WTC11 (cell line): Measurements from ENCODE around the gene ANAPC4. TPM values are rescaled to one million over a fixed set of nuclear protein-coding genes. Genes with fewer than 3 reads are reported as not detected.

Experiments
- ATAC-seq: fragments of 200-7000 bp; cut with Tn5 transposase; 2 replicates; pipeline ENCODE4 v1.10.0; 2021; ENCODE audit warnings: mild to moderate bottlenecking, moderate library complexity
- CTCF ChIA-PET: fragments of 300-600 bp; sonication (Branson Sonifier 250); formaldehyde crosslinking; loops from one replicate; lab custom pipeline; 2021; ENCODE audit warnings: antibody characterized with exemption; lab: Charles Lee
- POLR2A ChIA-PET: fragments of 350-600 bp; sonication (Branson Sonifier 250); formaldehyde crosslinking; loops from one replicate; lab custom pipeline; 2021; ENCODE audit warnings: antibody characterized with exemption; lab: Charles Lee
- DNase-seq: peaks from one replicate; pipeline ENCODE4 v3.0.0; 2021; ENCODE audit warnings: low spot score
- H3K27ac Mint-ChIP-seq: 2 replicates; pipeline ENCODE4 v1.8.0; 2021; ENCODE audit warnings: mixed read lengths
- H3K27me3 Mint-ChIP-seq: 2 replicates; pipeline ENCODE4 v1.8.0; 2021; ENCODE audit warnings: low read depth, mild to moderate bottlenecking, moderate library complexity, mixed read lengths
- H3K36me3 Mint-ChIP-seq: 2 replicates; pipeline ENCODE4 v1.8.0; 2021; ENCODE audit warnings: mixed read lengths
- H3K4me1 Mint-ChIP-seq: 2 replicates; pipeline ENCODE4 v1.8.0; 2022; ENCODE audit warnings: mixed read lengths
- H3K4me3 Mint-ChIP-seq: 2 replicates; pipeline ENCODE4 v1.8.0; 2021; ENCODE audit warnings: mild to moderate bottlenecking, moderate library complexity, mixed read lengths
- H3K9me3 Mint-ChIP-seq: 2 replicates; pipeline ENCODE4 v1.8.0; 2021; ENCODE audit warnings: mixed read lengths
- AFF4 ChIP-seq: sonication (generic); formaldehyde crosslinking; IDR thresholded peaks from 2 replicates; pipeline ENCODE4 v1.8.1; 2023; ENCODE audit warnings: mild to moderate bottlenecking, missing genetic modification reagents, borderline replicate concordance
- AR ChIP-seq: fragments of 250-450 bp; sonication (Bioruptor Pico); IDR thresholded peaks from 2 replicates; pipeline ENCODE4 v1.9.0; 2021; ENCODE audit warnings: mild to moderate bottlenecking
- E2F1 ChIP-seq: sonication (generic); formaldehyde crosslinking; IDR thresholded peaks from 2 replicates; pipeline ENCODE4 v1.8.0; 2022; ENCODE audit warnings: mild to moderate bottlenecking, missing genetic modification reagents
- E2F4 ChIP-seq: sonication (generic); formaldehyde crosslinking; IDR thresholded peaks from 2 replicates; pipeline ENCODE4 v1.8.1; 2022; ENCODE audit warnings: low read depth, mild to moderate bottlenecking, moderate library complexity, missing genetic modification reagents, borderline replicate concordance
- IRF2 ChIP-seq: sonication (generic); formaldehyde crosslinking; IDR thresholded peaks from 2 replicates; pipeline ENCODE4 v1.8.0; 2022; ENCODE audit warnings: low read depth, missing genetic modification reagents, borderline replicate concordance
- MYBL2 ChIP-seq: sonication (generic); formaldehyde crosslinking; IDR thresholded peaks from 2 replicates; pipeline ENCODE4 v1.8.1; 2023; ENCODE audit warnings: mild to moderate bottlenecking, moderate library complexity, missing genetic modification reagents
- PRRX2 ChIP-seq: fragments of 250-450 bp; sonication (Bioruptor Pico); IDR thresholded peaks from 2 replicates; pipeline ENCODE4 v1.8.0; 2021; ENCODE audit warnings: mild to moderate bottlenecking
- SP1 ChIP-seq: sonication (generic); formaldehyde crosslinking; conservative IDR thresholded peaks from 2 replicates; pipeline ENCODE4 v1.8.1; 2022; ENCODE audit warnings: missing genetic modification reagents
- ZNF425 ChIP-seq: fragments of 250-450 bp; sonication (Bioruptor Pico); conservative IDR thresholded peaks from 2 replicates; pipeline ENCODE4 v1.9.0; 2021; ENCODE audit warnings: mild to moderate bottlenecking
- total RNA-seq: library from RNA; stranded (reverse); gene quantifications from 3 replicates; pipeline ENCODE4 v1.2.3, GENCODE V29; 2021

The ANAPC4 gene
- total RNA-seq, 1 experiment from 2014 or later: 40.5 TPM

GRCh38 chr4:25454476-25454875, 77.4 kb downstream of the ANAPC4 start:
- peaks cover 9% of the 10 kb centered on the region for H3K9me3 Mint-ChIP-seq
- no peak for DNase-seq
- ATAC-seq: no peak
- H3K4me1 Mint-ChIP-seq: peaks cover 13% of the 10 kb centered on the region
- no peak for TF ChIP-seq MYBL2 (CRISPR knock-in tag)
- peaks cover 3% of the 10 kb centered on the region; the same call in 1 of the 2 replicates for H3K27me3 Mint-ChIP-seq
- POLR2A ChIA-PET: no interaction called here
- CTCF ChIA-PET: no interaction called here
- H3K36me3 Mint-ChIP-seq: no peaks in the 10 kb centered on the region
- H3K4me3 Mint-ChIP-seq: no peak overlapping the region
- no peak overlapping the region for H3K27ac Mint-ChIP-seq

GRCh38 chr4:25457053-25457715, 80.1 kb downstream of the ANAPC4 start:
- no peaks in the 10 kb centered on the region for H3K27me3 Mint-ChIP-seq
- ATAC-seq (no peak), DNase-seq (no peak)
- ChIA-PET CTCF (interaction anchor here (3.6 kb wide), 1 partner anchor 17 kb away, joined by 15 read pairs; no protein-coding TSS in a partner anchor), POLR2A (no interaction called here)
- H3K27ac Mint-ChIP-seq: no peak overlapping the region
- TF ChIP-seq SP1 (CRISPR knock-in tag): no peak
- TF ChIP-seq ZNF425 (CRISPR knock-in tag): no peak
- TF ChIP-seq E2F4 (CRISPR knock-in tag): no peak
- no peak for TF ChIP-seq E2F1 (CRISPR knock-in tag)
- TF ChIP-seq PRRX2: no peak
- H3K36me3 Mint-ChIP-seq: no peaks in the 10 kb centered on the region
- peaks cover 3% of the 10 kb centered on the region; the same call in 1 of the 2 replicates for H3K4me1 Mint-ChIP-seq
- H3K4me3 Mint-ChIP-seq: no peak overlapping the region
- H3K9me3 Mint-ChIP-seq: peaks cover 9% of the 10 kb centered on the region

GRCh38 chr4:25466966-25467697, 90.1 kb downstream of the ANAPC4 start:
- H3K27ac Mint-ChIP-seq: no peak overlapping the region
- no peaks in the 10 kb centered on the region for H3K4me1 Mint-ChIP-seq
- H3K9me3 Mint-ChIP-seq: peaks cover 6% of the 10 kb centered on the region
- no peak overlapping the region for H3K4me3 Mint-ChIP-seq
- ChIA-PET POLR2A (no interaction called here), CTCF (no interaction called here)
- no peak for TF ChIP-seq AR (CRISPR knock-in tag)
- TF ChIP-seq IRF2 (CRISPR knock-in tag): no peak
- no peak for TF ChIP-seq E2F4 (CRISPR knock-in tag)
- no peak for TF ChIP-seq AFF4 (CRISPR knock-in tag)
- no peaks in the 10 kb centered on the region for H3K36me3 Mint-ChIP-seq
- H3K27me3 Mint-ChIP-seq: no peaks in the 10 kb centered on the region; the same call in 1 of the 2 replicates
- ATAC-seq: no peak
- no peak for DNase-seq
